ENCODE data around the gene MEIOB.

Gene MEIOB

DNA sequence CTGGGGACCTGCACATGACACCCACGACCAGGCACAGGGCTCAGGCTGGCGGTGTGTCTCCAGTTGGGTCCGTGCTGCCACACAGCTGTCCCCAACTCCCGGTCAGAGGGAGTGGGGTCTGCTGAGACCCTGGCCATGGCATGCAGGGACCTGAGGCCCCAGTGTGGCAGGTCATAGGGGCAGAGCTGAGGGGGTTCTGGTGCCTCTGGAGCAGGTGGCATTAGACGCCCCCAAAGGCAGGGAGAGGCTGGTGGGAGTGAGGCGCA is 85.0 kb downstream of the MEIOB start:
- no peak for DNase-seq (ENCODE audit: low spot score)

DNA sequence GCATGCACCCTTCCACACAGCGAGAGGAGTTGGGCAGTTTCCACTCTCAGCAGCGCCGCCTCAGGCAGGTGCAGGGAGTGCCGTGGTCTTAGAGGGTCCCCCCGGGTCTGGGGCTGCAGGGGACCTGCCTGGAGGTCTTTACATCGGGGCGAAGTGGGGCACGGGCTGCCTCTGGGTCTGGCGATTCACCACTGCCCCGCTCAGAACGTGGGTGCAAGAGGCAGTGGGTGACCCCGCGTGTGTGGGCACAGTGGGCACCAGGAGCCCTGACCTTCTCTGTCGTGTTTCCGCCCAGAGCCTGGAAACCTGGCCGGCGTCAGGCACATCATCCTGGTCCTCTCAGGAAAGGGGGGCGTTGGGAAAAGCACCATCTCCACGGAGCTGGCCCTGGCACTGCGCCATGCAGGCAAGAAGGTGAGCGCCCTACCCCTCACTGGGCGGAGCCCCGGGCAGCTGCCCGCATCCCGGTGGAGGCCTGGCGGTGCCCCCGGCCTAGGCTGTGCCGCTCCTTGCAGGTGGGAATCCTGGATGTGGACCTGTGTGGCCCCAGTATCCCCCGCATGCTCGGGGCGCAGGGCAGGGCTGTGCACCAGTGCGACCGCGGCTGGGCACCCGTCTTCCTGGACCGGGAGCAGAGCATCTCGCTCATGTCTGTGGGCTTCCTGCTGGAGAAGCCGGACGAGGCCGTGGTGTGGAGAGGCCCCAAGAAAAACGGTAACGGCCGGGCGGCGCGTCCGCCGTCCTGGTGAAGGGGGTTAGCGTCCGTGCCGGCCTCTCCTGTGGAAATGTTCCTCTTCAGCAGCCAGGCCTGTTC is 85.5 kb downstream of the MEIOB start:
- DNase-seq (ENCODE audit: low spot score) = no peak

DNA sequence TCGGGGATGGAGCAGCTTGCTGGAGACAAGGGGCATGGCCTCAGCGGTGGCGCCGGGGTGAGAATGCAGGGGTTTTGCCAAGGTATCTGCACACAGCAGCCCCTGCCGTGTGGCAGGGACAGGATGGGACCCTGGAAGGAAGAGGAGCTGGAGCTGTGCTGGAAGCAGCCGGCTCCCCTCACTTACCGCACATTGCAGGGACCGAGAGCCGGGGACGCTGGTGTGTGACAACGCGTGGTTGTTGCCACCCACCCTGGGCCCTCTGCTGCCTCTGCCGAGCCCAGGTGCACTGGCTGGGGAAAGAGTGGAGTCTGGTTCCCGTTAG is 86.2 kb downstream of the MEIOB start:
- no peak for DNase-seq (ENCODE audit: low spot score)

DNA sequence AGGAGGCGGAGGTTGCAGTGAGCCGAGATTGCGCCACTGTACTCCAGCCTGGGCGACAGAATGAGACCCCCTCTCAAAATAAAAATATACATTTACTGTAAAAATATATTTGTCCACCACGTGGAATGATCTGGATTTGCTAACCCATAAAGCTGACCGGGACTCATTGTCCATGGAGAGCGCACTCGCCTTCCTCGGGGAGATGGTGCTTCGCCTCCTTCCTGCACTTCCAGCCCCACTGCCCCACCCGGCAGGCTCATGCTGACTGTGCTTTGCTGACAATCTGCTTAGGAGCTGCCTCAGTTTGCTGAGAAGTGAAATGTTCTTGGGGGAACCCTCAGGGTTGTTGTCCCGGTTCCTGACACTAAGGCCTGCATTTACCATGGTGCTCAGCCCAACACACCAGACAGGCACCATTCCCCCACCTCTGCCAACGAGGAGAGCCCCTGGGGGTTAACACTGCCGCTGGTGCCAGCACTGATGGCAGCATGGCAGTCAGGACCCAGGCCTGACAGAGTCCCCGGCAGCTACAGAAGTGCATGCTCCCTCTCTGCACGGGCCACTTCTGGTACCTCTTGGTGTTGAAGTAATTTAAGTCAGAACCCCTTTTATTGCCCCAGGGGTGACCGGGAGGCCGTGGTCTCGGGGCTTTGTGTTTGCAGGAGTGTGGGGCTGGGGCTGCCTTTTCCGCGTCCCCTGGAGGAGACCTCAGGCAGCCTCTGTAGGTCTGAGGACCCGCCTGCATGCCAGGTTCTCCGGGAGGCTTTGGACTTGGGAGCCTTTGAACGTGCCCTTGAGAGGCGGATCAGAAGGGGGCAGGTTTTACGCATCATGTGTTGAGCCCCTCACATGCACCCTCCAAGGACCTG is 86.8 kb downstream of the MEIOB start:
- no peak for DNase-seq (ENCODE audit: low spot score)
